Measurements from ENCODE around the gene CDH24. TPM values are rescaled to one million over a fixed set of nuclear protein-coding genes. Genes with fewer than 3 reads are reported as not detected.
"Not testable (repeated sequence)": the region's sequence is repeated elsewhere in the genome, so short reads cannot be mapped to it uniquely, and the experiment has no call there.

The CDH24 gene
- total RNA-seq, 4 donors from 2014 or later, result 2.5 to 5.9 (median 3.6) TPM

DNA sequence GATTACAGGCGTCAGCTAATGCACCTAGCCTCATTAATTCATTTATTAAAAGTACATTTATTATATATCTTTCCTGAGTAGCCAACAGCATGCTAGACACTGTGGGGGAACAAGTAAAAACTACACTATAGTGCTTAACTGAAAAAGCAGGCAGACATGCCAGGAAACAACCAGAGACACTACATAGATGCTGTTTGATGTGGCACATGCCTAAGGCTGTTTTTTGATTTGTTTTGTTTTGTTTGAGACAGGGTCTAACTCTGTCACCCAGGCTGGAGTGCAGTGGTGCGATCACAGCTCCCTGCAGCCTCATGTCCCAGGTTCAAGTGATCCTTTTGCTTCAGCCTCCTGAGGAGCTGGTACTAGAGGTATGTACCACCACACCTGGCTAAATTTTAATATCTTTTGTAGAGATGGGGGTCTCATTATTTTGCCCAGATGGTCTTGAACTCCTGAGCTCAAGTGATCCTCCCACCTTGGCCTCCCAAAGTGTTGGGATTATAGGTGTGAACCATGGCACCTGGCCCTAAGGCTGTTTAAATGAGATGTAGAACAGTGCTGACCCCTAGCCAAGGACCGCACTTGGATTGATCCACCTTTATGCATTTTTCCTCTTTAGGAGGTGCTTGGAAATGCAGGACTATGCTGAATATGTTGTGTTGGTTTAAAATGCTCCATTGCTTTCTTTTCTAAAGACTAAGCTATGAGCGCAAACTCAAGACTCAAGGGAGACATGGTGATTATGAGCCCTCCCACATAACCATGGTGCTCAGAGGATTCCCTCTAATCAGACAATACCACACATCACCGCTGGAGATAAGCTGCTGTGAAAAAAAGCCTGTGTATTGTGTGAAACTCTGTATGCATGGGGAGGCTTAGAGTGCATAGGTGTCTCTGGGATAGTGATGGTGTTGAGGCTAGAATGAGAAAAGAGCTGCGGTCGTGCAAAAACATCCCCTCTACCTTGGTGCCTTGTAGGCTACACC is 36.9 kb downstream of the CDH24 start:
- no peak for TF ChIP-seq POLR2A (IDR thresholded peaks at IDR 0.05; ENCODE audit: low read depth)
- Histone ChIP-seq H3K27ac (replicated peaks in 1 of 4) (no peak overlapping the region), H3K4me3 (no peak overlapping the region), H3K4me1 (peaks cover 0 to 3% (median 0%) of the 10 kb centered on the region in 4 donors), H3K9me3 (no peaks in the 10 kb centered on the region), H3K27me3 (no peaks in the 10 kb centered on the region), H3K36me3 (peaks cover 2 to 16% (median 10%) of the 10 kb centered on the region in 4 donors)
- intact Hi-C loops (cut with DNase I), result no loop called here
- 91% methylated on average over 7 of the region's 7 CpGs for WGBS
- no peak for DNase-seq (ENCODE audit: extremely low spot score)

DNA sequence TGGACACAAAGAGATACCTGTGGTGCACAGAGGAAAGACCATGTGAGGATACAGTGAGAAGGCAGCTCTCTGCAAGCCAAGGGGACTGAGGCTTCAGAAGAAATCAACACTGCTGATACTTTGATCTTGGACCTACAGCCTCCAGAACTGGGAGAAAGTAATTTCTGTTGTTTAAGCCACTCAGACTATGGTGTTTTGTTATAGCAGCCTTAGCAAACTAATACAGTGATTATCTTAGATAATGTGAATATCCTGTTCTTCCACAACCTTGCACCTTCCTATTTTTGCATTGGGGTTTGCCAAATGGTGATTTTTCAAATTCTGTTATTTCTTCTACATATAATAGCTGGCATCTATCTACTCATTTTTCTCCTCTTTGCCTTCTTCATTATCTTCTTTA is 39.2 kb downstream of the CDH24 start:
- intact Hi-C loops (cut with DNase I), result no loop called here
- no peak for DNase-seq (ENCODE audit: extremely low spot score)
- Histone ChIP-seq H3K9me3 (no peaks in the 10 kb centered on the region), H3K36me3 (no peaks in the 10 kb centered on the region), H3K27ac (replicated peaks in 1 of 4) (no peak overlapping the region), H3K4me3 (no peak overlapping the region), H3K27me3 (no peaks in the 10 kb centered on the region), H3K4me1 (peaks cover 0 to 3% (median 0%) of the 10 kb centered on the region in 4 donors)
- TF ChIP-seq POLR2AphosphoS5 (IDR thresholded peaks at IDR 0.05), result no peak

DNA sequence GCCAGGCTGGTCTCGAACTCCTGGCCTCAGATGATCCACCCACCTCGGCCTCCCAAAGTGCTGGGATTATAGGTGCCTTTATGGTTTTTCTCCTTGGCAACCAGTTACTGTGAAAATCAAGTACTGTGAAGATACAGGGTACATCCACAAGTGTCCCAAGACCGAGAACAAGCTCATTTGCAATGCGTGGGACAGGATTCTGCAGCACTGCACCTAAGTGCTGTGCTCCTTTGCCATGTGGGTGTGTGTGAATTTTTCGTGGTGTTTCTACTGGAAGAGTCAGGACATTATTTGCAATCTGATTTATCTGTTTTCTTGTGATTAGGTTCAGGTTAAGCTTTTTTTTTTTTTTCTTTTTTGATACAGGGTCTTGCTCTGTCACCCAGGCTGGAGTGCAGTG is 40.2 kb downstream of the CDH24 start:
- TF ChIP-seq CTCF (IDR thresholded peaks at IDR 0.05), result no peak
- TF ChIP-seq POLR2A (IDR thresholded peaks at IDR 0.05; ENCODE audit: low read depth), result no peak
- TF ChIP-seq POLR2AphosphoS5 (IDR thresholded peaks at IDR 0.05), result no peak
- TF ChIP-seq EP300 (IDR thresholded peaks at IDR 0.05), result no peak

GRCh38 chr14:23015618-23016017 is 41.7 kb downstream of the CDH24 start:
- TF ChIP-seq CTCF (IDR thresholded peaks at IDR 0.05) (no peak), POLR2A (IDR thresholded peaks at IDR 0.05; ENCODE audit: low read depth) (no peak), POLR2AphosphoS5 (IDR thresholded peaks at IDR 0.05) (no peak), EP300 (IDR thresholded peaks at IDR 0.05) (no peak)
- Histone ChIP-seq H3K36me3 (no peaks in the 10 kb centered on the region), H3K27me3 (no peaks in the 10 kb centered on the region), H3K9me3 (no peaks in the 10 kb centered on the region), H3K4me1 (peaks cover 0 to under 1% (median 0%) of the 10 kb centered on the region in 4 donors), H3K27ac (replicated peaks in 1 of 4) (no peak overlapping the region), H3K4me3 (no peak overlapping the region)
- no peak for DNase-seq (ENCODE audit: extremely low spot score)
- WGBS, result 80% methylated on average over 4 of the region's 4 CpGs
- intact Hi-C loops (cut with DNase I), result no loop called here

More for the DNA sequence above, 40.2 kb downstream of the CDH24 start:
- Histone ChIP-seq H3K27ac (replicated peaks in 1 of 4) (no peak overlapping the region), H3K36me3 (no peaks in the 10 kb centered on the region), H3K9me3 (no peaks in the 10 kb centered on the region), H3K4me1 (peaks cover 0 to under 1% (median 0%) of the 10 kb centered on the region in 4 donors), H3K4me3 (no peak overlapping the region), H3K27me3 (no peaks in the 10 kb centered on the region)
- intact Hi-C loops (cut with DNase I), result no loop called here
- 95% methylated on average over 5 of the region's 5 CpGs for WGBS
- DNase-seq (ENCODE audit: extremely low spot score), result no peak

DNA sequence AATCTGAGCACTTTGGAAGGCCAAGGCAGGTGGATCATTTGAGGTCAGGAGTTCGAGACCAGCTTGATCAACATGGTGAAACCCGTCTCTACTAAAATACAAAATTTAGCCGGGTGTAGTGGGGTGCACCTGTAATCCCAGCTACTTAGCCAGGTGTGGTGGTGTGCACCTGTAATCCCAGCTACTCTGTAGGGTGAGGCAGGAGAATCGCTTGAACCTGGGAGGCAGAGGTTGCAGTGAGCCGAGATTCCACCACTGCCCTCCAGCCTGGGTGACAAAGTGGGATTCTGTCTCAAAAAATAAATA is 43.6 kb downstream of the CDH24 start:
- WGBS, result 82% methylated on average over 5 of the region's 5 CpGs
- H3K4me1 ChIP-seq, result peaks cover 0 to 16% (median 14%) of the 10 kb centered on the region in 4 donors
- H3K27me3 ChIP-seq; H3K27ac ChIP-seq (replicated peaks in 1 of 4); H3K9me3 ChIP-seq; intact Hi-C loops (cut with DNase I); H3K4me3 ChIP-seq; H3K36me3 ChIP-seq; DNase-seq (ENCODE audit: extremely low spot score): not testable (repeated sequence)

DNA sequence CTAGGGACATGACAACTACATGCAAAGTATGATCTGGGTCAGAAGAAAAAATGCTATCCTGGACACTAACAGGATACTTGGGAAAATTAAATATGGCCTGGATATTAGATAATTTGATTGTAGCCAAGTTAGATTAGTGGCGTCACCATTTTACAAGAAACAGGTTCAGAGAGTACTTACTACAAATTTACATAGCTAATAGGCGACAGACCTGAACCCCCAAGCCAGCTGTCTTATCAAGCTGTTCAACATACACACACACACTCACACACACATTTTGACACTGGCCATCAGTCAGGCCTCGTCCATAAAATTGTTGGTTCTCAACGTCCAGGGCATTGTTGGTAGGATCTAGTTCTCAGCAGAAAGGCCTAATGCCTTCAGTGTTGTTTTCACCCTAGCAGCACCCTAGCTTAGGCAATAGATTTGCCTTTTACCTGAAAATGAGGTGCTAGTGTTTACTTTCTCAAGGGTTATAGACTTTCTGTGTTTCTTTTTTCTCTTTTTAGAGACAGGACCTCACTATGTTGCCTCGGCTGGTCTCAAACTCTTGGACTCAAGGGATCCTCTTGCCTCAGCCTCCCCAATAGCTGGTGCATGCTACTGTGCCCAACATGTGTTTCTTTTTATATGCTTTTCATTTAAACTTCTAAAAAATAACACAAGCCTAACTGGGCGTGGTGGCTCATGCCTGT is 44.1 kb downstream of the CDH24 start:
- no peak overlapping the region for H3K4me3 ChIP-seq
- H3K36me3 ChIP-seq, result no peaks in the 10 kb centered on the region
- no peak for DNase-seq (ENCODE audit: extremely low spot score)
- intact Hi-C loops (cut with DNase I), result no loop called here
- peaks cover 0 to 19% (median 15%) of the 10 kb centered on the region in 4 donors for H3K4me1 ChIP-seq
- H3K9me3 ChIP-seq, result no peaks in the 10 kb centered on the region
- no peak overlapping the region for H3K27ac ChIP-seq (replicated peaks in 1 of 4)
- 81% methylated on average over 6 of the region's 6 CpGs for WGBS
- H3K27me3 ChIP-seq, result no peaks in the 10 kb centered on the region
- TF ChIP-seq CTCF (IDR thresholded peaks at IDR 0.05) (no peak), POLR2AphosphoS5 (IDR thresholded peaks at IDR 0.05) (no peak), POLR2A (IDR thresholded peaks at IDR 0.05; ENCODE audit: low read depth) (no peak), EP300 (IDR thresholded peaks at IDR 0.05) (no peak)
